ENCODE measurements around the gene IL6R.

The IL6R gene

GRCh38 chr1:154446789-154447188 lies 41.6 kb downstream of the IL6R start:
- DNase-seq = no peak

- DNase-seq = no peak
Measured at GRCh38 chr1:154448331-154448811, 43.2 kb downstream of the IL6R start.

GRCh38 chr1:154453161-154453560 lies 48.0 kb downstream of the IL6R start:
- peak in 2 of 56 donors; percentile 25 to 32 for DNase-seq

- DNase-seq = peak in 2 of 56 donors; percentile 6 to 17
Measured at GRCh38 chr1:154453574-154454352, 48.6 kb downstream of the IL6R start.

- no peak for DNase-seq
Measured at GRCh38 chr1:154454386-154455120, 49.4 kb downstream of the IL6R start.

GRCh38 chr1:154456631-154457030 lies 51.5 kb downstream of the IL6R start:
- DNase-seq = no peak

GRCh38 chr1:154459080-154459479 lies 53.9 kb downstream of the IL6R start:
- DNase-seq = peak in 5 of 56 donors; percentile 22 to 59 (median 27)

- no peak for DNase-seq
Measured at GRCh38 chr1:154460695-154461260, 55.6 kb downstream of the IL6R start.

- no peak for DNase-seq
Measured at GRCh38 chr1:154463512-154463990, 58.4 kb downstream of the IL6R start.

GRCh38 chr1:154465621-154466195 lies 60.6 kb downstream of the IL6R start:
- DNase-seq = peak in 5 of 56 donors; percentile 16 to 38 (median 21)

GRCh38 chr1:154466206-154466605 lies 61.1 kb downstream of the IL6R start:
- no peak for DNase-seq

GRCh38 chr1:154466921-154467417 lies 61.8 kb downstream of the IL6R start:
- no peak for DNase-seq

- DNase-seq = no peak
Measured at GRCh38 chr1:154467434-154468102, 62.4 kb downstream of the IL6R start.

- DNase-seq = peak in 2 of 56 donors; percentile 4 to 14
Measured at GRCh38 chr1:154468535-154469250, 63.5 kb downstream of the IL6R start.

- DNase-seq = no peak
Measured at GRCh38 chr1:154469844-154470560, 64.9 kb downstream of the IL6R start.

GRCh38 chr1:154471304-154471703 lies 66.2 kb downstream of the IL6R start:
- no peak for DNase-seq

- DNase-seq = peak in 53 of 56 donors; percentile 15 to 92 (median 75)
Measured at GRCh38 chr1:154474802-154475201, 69.7 kb downstream of the IL6R start.

GRCh38 chr1:154476791-154477190 lies 71.6 kb downstream of the IL6R start:
- DNase-seq = no peak

- DNase-seq = no peak
Measured at GRCh38 chr1:154478013-154478412, 72.9 kb downstream of the IL6R start.

Measured in nucleus accumbens (tissue), 56 donors.